Left lobe of liver (tissue), 2 donors: ENCODE measurements around the gene TOX2. TPM values are rescaled to one million over a fixed set of nuclear protein-coding genes. Genes with fewer than 3 reads are reported as not detected.

Experiments used
- ATAC-seq: fragments of 200-7000 bp; cut with Tn5 transposase; one replicate; pipeline ENCODE4 v1.9.1; 2020; ENCODE audit warnings: mild to moderate bottlenecking, moderate library complexity
- DNase-seq: peaks from one replicate; pipeline ENCODE4 v3.0.0-alpha.2; 2020; ENCODE audit warnings: low spot score
- total RNA-seq: library from RNA; stranded (reverse); gene quantifications from one replicate; pipeline ENCODE4 v1.2.1, GENCODE V29; 2021
- donor health status: DM: no; HTN: no; CAD: no; lungs with moderate emphysema.
- donor health status: DM: no; HTN: yes; CAD: no.

The TOX2 gene
- total RNA-seq, 1 donor from 2014 or later, result 3.5 TPM

GRCh38 chr20:43994486-43995100 is 79.9 kb downstream of the TOX2 start:
- ATAC-seq (no peak), DNase-seq (peak; percentile 31)

- ATAC-seq (no peak), DNase-seq (no peak)
Observed at GRCh38 chr20:43995645-43996044, 81.0 kb downstream of the TOX2 start.

- peak; percentile 11 for DNase-seq
- ATAC-seq, result no peak
Observed at GRCh38 chr20:43996240-43996930, 81.7 kb downstream of the TOX2 start.

GRCh38 chr20:43999848-44000247 is 85.2 kb downstream of the TOX2 start:
- DNase-seq, result peak; percentile 5
- ATAC-seq, result no peak

GRCh38 chr20:44001667-44002596 is 87.3 kb downstream of the TOX2 start:
- no peak for ATAC-seq

GRCh38 chr20:44002861-44003260 is 88.2 kb downstream of the TOX2 start:
- DNase-seq, result peak; percentile 10
- ATAC-seq, result no peak

More at GRCh38 chr20:44001667-44002596, 87.3 kb downstream of the TOX2 start:
- DNase-seq, result peak; percentile 11

- ATAC-seq (no peak), DNase-seq (no peak)
Observed at GRCh38 chr20:44003609-44004008, 89.0 kb downstream of the TOX2 start.

GRCh38 chr20:44004306-44004915 is 89.8 kb downstream of the TOX2 start:
- DNase-seq (no peak), ATAC-seq (no peak)

- DNase-seq, result no peak
- ATAC-seq, result no peak
Observed at GRCh38 chr20:44005661-44006060, 91.0 kb downstream of the TOX2 start.

- ATAC-seq, result no peak
- peak; percentile 15 for DNase-seq
Observed at GRCh38 chr20:44006126-44006525, 91.5 kb downstream of the TOX2 start.

GRCh38 chr20:44006578-44006977 is 91.9 kb downstream of the TOX2 start:
- DNase-seq, result peak; percentile 22

GRCh38 chr20:44008806-44009678 is 94.4 kb downstream of the TOX2 start:
- ATAC-seq (no peak), DNase-seq (peak; percentile 21)

More at GRCh38 chr20:44006578-44006977, 91.9 kb downstream of the TOX2 start:
- ATAC-seq, result no peak

GRCh38 chr20:44009679-44009992 is 95.0 kb downstream of the TOX2 start:
- ATAC-seq (no peak), DNase-seq (no peak)

GRCh38 chr20:44010162-44010704 is 95.6 kb downstream of the TOX2 start:
- ATAC-seq (no peak), DNase-seq (no peak)

- DNase-seq, result no peak
- ATAC-seq, result no peak
Observed at GRCh38 chr20:44011251-44011940, 96.7 kb downstream of the TOX2 start.

GRCh38 chr20:44012466-44013226 is 98.0 kb downstream of the TOX2 start:
- DNase-seq, result no peak
- no peak for ATAC-seq

GRCh38 chr20:44014807-44015732 is 100.4 kb downstream of the TOX2 start:
- DNase-seq (no peak), ATAC-seq (no peak)

GRCh38 chr20:44015733-44016103 is 101.1 kb downstream of the TOX2 start:
- no peak for DNase-seq

More at GRCh38 chr20:44015733-44016103, 101.1 kb downstream of the TOX2 start:
- ATAC-seq, result no peak
